GM12891 (cell line): ENCODE data around the gene FKBP14.
A peak's percentile ranks its signal among the peaks of the same experiment; 100 is the strongest.

Experiments
- DNase-seq: peaks from one replicate; pipeline ENCODE4 v3.0.0; 2011; ENCODE audit warnings: low spot score; ENCODE audit not compliant: insufficient read length
- FAIRE-seq: peaks from 2 replicates; lab custom pipeline; 2011; peaks lifted over from hg19 to GRCh38; lab: Jason Lieb, UNC
- PAX5 ChIP-seq: IDR thresholded peaks from 2 replicates; pipeline ENCODE4 v1.6.1; 2011; ENCODE audit warnings: low read length, moderate library complexity, mild to moderate bottlenecking; ENCODE audit not compliant: insufficient read depth, severe bottlenecking
- POLR2A ChIP-seq: IDR thresholded peaks from 2 replicates; pipeline ENCODE4 v1.6.1; 2011; ENCODE audit warnings: low read depth, low read length, control low read depth
- POLR2AphosphoS5 ChIP-seq: IDR thresholded peaks from 2 replicates; pipeline ENCODE4 v1.6.1; 2011; ENCODE audit warnings: low read depth, low read length, control low read depth
- POU2F2 ChIP-seq: IDR thresholded peaks from 2 replicates; pipeline ENCODE4 v1.6.1; 2011; ENCODE audit warnings: low read depth, mild to moderate bottlenecking, control low read depth, low read length, moderate library complexity
- SPI1 ChIP-seq: IDR thresholded peaks from 2 replicates; pipeline ENCODE4 v1.6.1; 2011; ENCODE audit warnings: low read depth, low read length, control low read depth
- TAF1 ChIP-seq: IDR thresholded peaks from 2 replicates; pipeline ENCODE4 v1.6.1; 2011; ENCODE audit warnings: low read depth, low read length, control low read depth

FKBP14 gene

DNA sequence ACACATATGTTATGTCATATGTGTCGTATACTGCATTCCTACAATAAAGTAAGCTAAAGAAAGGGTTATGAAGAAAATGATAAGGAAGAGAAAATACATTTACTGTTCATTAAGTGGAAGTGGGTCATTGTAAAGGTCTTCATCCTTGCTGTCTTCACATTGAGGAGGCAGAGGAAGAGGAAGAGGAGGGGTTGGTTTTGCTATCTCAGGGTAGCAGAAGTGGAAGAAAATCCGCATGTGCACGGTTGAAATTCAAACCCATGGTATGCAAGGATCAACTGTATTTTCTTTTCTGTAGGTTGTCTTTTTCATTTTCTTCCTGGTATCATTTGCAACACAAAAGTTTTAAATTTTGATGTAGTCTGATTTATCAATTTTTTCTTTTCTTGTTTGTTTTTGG, 8.0 kb upstream of the FKBP14 start:
- DNase-seq (no peak), FAIRE-seq (no peak)
- no peak for TF ChIP-seq POLR2AphosphoS5
- TF ChIP-seq POLR2A, result no peak

DNA sequence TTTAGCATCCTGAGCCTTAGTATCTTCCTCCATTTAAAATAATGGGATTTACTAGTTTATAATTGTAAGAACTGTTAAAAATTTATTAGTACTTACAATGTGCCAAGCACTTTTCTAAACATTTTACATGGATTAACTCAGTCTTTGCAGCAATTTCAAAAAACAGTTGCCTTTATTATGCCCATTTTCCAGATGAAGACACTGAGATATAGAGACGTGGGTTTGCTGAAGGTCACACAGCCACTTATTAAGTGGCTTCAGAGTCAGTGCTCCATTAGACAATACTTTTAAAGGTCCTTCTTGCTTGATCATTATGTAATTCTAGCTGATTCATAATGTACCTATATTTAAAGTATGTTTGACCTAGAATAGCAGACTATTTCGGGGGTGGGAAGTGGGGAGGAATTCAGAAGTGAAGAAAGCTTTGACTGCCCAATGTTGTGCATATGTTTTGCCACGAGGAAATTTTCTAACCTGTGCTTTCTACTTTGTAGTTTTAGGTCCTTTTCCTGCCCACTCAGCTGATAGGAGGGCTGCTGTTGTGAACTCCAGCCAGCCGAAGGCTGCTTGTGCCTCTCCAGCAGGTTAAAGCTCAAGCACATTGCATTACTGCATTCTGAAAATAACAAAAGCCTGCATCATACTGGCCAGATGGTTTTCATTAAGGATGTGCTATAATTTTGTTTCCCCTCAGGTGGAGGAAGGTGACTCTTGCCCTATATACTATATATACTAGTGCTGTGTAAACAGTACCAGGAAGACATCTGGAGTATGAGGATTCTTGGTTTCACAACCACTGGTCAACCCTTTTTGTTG, 6.0 kb upstream of the FKBP14 start:
- DNase-seq, result no peak
- FAIRE-seq, result no peak
- TF ChIP-seq SPI1 (0 out of 2 replicates have a peak, but pooled peaks have one; percentile 10), POU2F2 (no peak)

DNA sequence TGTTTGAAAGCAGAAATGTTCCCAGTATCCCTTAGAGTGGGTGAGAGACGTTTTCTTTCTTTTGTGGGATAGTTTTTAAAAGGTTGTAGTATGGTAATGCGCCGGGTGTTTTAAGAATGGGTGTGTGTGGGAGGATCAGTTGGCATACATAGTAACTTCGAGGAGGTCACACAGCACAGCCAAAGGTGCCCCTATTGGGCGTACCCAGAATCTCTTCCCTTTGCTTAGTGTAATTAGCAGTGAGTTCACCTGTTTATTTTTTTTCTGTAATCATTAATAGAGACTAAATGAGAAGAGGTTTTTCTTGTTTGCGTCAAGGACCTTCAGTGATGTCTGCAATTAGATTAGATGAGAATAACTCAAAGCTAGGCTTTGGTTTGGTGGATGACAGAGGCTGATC, 3.2 kb upstream of the FKBP14 start:
- DNase-seq, result no peak
- no peak for TF ChIP-seq POU2F2
- no peak for TF ChIP-seq POLR2AphosphoS5
- TF ChIP-seq POLR2A, result no peak
- TF ChIP-seq TAF1, result no peak
- TF ChIP-seq PAX5, result no peak
- no peak for TF ChIP-seq SPI1
- no peak for FAIRE-seq

DNA sequence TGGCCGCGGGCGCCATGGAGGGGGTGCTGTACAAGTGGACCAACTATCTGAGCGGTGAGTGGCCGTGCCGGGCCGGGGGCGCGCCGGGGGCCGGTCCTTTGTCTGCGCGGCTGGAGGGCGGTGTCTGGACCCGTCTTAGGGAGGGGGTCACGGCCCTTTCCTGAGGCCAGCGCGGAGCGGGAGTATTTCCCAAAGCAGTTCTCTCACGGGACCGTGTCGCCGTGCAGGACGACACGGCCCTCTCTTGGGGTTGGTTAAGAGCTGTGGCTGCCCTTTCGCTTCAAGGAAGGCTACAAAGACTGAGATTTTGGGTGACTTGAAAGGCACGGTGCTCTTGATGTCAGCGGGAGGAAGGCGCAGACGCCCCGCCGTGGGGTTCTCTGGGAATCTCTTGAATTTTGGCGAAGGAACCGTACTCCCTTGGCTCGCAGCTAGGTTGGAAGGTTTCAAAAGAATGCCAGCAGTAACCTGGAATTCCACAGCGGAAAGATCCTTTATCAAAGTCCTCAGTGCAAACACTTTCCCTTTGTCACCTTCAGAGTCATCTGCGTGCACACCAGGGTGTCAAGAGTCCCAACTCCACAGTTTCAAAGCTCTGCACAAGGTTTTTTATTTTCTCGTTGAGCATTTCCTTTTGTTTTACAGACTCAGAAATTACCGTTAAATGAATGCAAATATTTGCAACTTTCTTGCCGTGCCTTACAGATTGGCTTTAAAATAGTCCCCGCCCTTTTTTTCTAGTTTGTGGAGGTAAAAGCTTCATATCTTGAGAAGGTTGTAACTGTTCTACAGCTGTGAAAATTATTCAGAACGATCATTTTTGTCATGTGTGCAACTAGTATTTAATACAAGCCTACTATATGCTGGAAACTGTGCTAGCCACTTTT, 2.5 kb upstream of the FKBP14 start:
- peak; percentile 48 for FAIRE-seq
- no peak for DNase-seq
- TF ChIP-seq TAF1, result no peak
- no peak for TF ChIP-seq PAX5
- no peak for TF ChIP-seq POLR2AphosphoS5

DNA sequence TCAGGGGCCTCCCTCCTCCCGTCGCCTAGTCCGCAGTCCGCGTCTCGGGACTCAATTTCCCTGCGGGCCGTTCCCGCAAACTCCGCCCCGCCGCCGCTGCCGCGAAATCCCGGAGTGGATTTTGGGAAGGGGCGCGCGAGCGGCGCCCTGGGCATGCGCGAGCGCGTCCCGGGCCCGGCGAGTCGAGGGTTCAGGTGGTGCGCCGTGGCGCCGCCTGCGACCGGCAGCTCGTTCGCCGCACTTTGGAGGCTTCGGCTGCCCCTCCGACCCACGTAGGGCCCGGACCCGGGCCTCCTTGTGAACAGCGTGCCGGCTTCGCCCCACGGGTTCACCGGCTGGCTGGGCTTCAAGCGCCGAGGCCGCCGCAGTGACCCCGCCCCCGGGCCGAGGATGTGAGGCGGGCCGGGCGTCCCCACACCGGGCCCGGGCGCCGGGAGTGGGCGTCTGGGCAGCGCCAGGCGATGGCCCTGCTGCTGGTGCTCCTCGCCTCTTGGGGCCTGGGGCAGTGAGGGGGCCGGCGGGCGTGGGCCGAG, 1.8 kb upstream of the FKBP14 start, which contains the start of gene PLEKHA8:
Gene PLEKHA8, plus strand, starts transcription at position 197 of the 533 bp plus-strand sequence. CDS start 351 bp downstream, outside the sequence.
- DNase-seq, result peak; percentile 59
- TF ChIP-seq POLR2A (no peak; the same call in 1 of the 2 replicates), TAF1 (peak; percentile 53; the same call in 1 of the 2 replicates), POLR2AphosphoS5 (no peak), SPI1 (no peak), PAX5 (peak; percentile 46), POU2F2 (peak; percentile 82; the same call in 1 of the 2 replicates)
- peak; percentile 85 for FAIRE-seq

DNA sequence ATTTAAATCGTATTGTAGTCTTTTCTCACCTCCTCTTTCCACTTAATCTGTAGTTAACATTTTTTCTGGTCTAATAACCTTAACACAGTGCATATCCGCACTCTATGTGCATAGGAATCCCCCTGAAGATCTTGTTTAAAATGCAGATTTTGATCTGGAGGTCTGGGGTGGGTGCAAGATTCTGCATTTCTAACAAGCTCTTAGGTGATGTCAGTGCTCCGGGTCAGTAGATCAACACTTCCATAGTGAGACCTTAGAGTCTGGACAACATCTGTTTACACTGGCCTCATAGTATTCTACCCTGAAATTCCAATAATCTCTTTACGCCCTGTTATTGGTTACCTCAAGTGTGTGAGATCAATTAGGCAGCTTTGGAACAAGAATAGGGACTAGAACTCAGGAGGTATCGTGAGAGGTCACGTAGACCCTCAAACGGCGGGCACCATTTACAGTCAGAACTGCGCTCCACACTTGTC, 1.3 kb upstream of the FKBP14 start:
- DNase-seq (no peak), FAIRE-seq (no peak)
- TF ChIP-seq PAX5, result no peak
- no peak for TF ChIP-seq TAF1
- TF ChIP-seq POU2F2, result no peak
- TF ChIP-seq POLR2A, result peak; percentile 60
- no peak for TF ChIP-seq POLR2AphosphoS5
- no peak for TF ChIP-seq SPI1

DNA sequence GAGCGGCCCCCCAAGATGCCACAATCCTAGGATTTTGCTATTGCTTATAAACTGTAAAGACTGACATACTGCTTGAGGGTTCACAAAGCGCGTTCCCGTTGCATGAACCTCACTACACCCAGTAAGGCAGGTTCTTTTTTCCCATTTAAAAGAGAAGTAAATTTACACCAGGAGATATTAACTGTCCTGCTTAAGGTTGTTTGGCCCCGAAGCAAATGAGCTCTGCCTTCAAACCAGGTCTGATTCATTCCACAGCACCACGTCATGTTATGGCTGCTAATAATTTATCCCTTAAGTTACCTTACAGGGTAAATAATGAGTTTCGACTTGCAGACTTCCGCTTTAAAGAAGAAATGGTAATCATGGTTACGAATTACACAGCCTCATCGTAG, 559 bp upstream of the FKBP14 start:
- TF ChIP-seq POU2F2 (no peak), TAF1 (0 out of 2 replicates have a peak, but pooled peaks have one; percentile 20), SPI1 (peak; percentile 77)
- no peak for DNase-seq
- FAIRE-seq, result peak; percentile 48

DNA sequence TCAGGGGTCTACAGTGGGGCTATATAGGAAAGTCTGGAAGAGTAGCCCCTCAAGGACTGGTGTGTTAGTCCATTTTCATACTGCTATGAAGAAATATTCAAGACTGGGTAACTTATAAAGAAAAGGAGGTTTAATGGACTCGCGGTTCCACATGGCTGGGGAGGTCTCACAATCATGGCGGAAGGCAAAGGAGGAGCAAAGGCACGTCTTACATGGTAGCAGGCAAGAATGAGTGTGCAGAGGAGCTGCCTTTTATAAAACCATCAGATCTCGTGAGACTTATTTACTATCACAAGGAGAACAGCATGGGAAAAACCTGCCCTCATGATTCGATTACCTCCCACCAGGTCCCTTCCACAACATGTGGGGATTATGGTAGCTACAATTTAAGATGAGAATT, 3.0 kb downstream of the FKBP14 start:
- DNase-seq (no peak), FAIRE-seq (peak; percentile 41)
- no peak for TF ChIP-seq POU2F2
- TF ChIP-seq POLR2AphosphoS5, result no peak
- no peak for TF ChIP-seq TAF1
- TF ChIP-seq SPI1, result no peak
- TF ChIP-seq POLR2A, result no peak
- TF ChIP-seq PAX5, result no peak

DNA sequence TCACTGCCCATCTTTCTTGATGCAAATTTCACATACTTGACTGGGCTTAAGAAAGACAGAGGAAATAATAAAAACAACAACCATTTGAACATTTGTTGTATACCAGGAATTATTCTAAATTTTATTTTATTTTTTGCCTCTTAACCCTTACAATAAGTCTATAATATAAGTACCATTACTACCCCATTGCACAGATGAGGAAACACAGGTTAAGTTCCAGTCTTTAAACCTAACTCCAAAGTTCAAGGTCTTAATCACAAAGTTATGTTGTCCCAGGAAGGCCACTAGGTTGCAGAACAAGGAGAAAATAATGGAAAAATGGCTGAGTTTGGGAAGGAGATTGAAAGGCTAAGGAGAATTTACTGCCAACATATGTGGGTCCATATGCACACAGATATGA, 3.5 kb downstream of the FKBP14 start:
- TF ChIP-seq PAX5 (no peak), TAF1 (no peak), POU2F2 (no peak), SPI1 (no peak), POLR2AphosphoS5 (no peak), POLR2A (no peak)
- FAIRE-seq (no peak), DNase-seq (no peak)

DNA sequence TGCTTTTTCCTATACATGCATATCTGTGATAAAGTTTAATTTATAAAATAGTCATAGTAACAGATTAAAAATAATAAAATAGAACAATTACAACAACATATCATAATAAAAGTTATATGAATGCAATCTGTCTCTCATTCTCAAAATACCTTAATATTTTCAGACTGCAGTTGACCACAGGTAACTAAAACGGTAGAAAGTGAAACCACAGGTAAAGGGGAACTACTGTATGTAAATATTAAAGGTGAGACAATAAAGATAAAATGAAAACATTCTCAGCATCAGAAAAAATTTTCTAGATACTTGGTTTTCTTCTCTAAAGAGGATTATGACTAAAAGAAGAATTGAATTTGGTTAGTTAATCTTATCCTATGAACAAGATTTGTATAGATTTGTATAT, 6.0 kb downstream of the FKBP14 start:
- FAIRE-seq, result no peak
- no peak for DNase-seq
- no peak for TF ChIP-seq TAF1
- no peak for TF ChIP-seq POLR2A
- no peak for TF ChIP-seq POLR2AphosphoS5
- no peak for TF ChIP-seq PAX5
- no peak for TF ChIP-seq POU2F2
- no peak for TF ChIP-seq SPI1
